ENCODE results near the gene METTL25B. TPM values are rescaled to one million over a fixed set of nuclear protein-coding genes. Genes with fewer than 3 reads are reported as not detected.

METTL25B gene
- total and polyA plus RNA-seq, 2 of the 4 experiments (the other 2 are of a cell fraction), result 2.3 to 10.1 TPM

GRCh38 chr1:156705321-156705917 is 22.9 kb upstream of the METTL25B start, which contains the start of gene CRABP2 (continued):
- TF ChIP-seq MAZ (IDR thresholded peaks at IDR 0.05; ENCODE audit: borderline replicate concordance, low read depth, low read length), result no peak

GRCh38 chr1:156705918-156706656 is 22.2 kb upstream of the METTL25B start:
- Histone ChIP-seq H3K4ac (ENCODE audit: low read depth, low read length) (peak overlapping the region; percentile 81), H4K20me1 (ENCODE audit: insufficient read depth, low read length) (no peaks in the 10 kb centered on the region), H3K56ac (ENCODE audit: extremely low read depth, insufficient read depth, low read length) (no peak overlapping the region), H2AK5ac (ENCODE audit: low read depth, low read length) (peak overlapping the region; percentile 91), H3K79me1 (ENCODE audit: low read depth in 1 of 2, low read length in 2 of 2) (no peaks in the 10 kb centered on the region), H3K9ac (ENCODE audit: low read depth, low read length) (peak overlapping the region; percentile 35), H3K9me1 (ENCODE audit: insufficient read depth, low read length) (peaks cover 3% of the 10 kb centered on the region; the same call in 1 of the 2 replicates), H3K27me3 (ENCODE audit: control insufficient read depth, insufficient read depth, low read length) (peaks cover 5% of the 10 kb centered on the region), H3K9me3 (ENCODE audit: control insufficient read depth, insufficient read depth, low read length) (no peaks in the 10 kb centered on the region), H2BK20ac (ENCODE audit: low read depth, low read length) (peak overlapping the region; percentile 59), H2AK9ac (replicated peaks; ENCODE audit: low read depth, low read length, poor library complexity) (peak overlapping the region; percentile 90), H2BK120ac (ENCODE audit: low read depth, low read length) (peak overlapping the region; percentile 80), H3K14ac (replicated peaks; ENCODE audit: low read depth, low read length) (peak overlapping the region; percentile 47; the same call in 1 of the 2 replicates), H3K27ac (ENCODE audit: insufficient read depth, low read length) (peak overlapping the region; percentile 10; the same call in 1 of the 2 replicates), H2AFZ (replicated peaks; ENCODE audit: low read length, poor library complexity) (peak overlapping the region; percentile 90), H4K8ac (ENCODE audit: low read depth in 2 of 2, low read length in 2 of 2) (peak overlapping the region; percentile 77 to 88), H3K4me1 (ENCODE audit: control insufficient read depth, insufficient read depth, low read length) (peaks cover 48% of the 10 kb centered on the region), H4K5ac (ENCODE audit: low read depth, low read length) (peak overlapping the region; percentile 73), H2BK15ac (ENCODE audit: low read depth, low read length) (peak overlapping the region; percentile 83; the same call in 2 of the 3 replicates), H4K91ac (ENCODE audit: insufficient read depth, low read depth, low read length) (peak overlapping the region; percentile 78; the same call in 1 of the 2 replicates), H3K23ac (ENCODE audit: low read depth, low read length) (no peak overlapping the region), H3K36me3 (ENCODE audit: control insufficient read depth, insufficient read depth, low read length) (no peaks in the 10 kb centered on the region), H3K18ac (ENCODE audit: low read depth, low read length) (peak overlapping the region; percentile 48; the same call in 1 of the 2 replicates), H3K4me3 (ENCODE audit: insufficient read depth, low read depth, low read length) (peak overlapping the region; percentile 15; the same call in 1 of the 2 replicates), H3K4me2 (ENCODE audit: low read depth, low read length) (peak overlapping the region; percentile 81), H2BK5ac (ENCODE audit: low read depth, low read length, poor library complexity, severe bottlenecking) (no peak overlapping the region)
- WGBS, 2 experiments (ENCODE audit: extremely low coverage in 2 of 2, insufficient read length in 1 of 2), result 1% methylated on average over 10 of the region's 45 CpGs; no CpG with 5 or more reads in 1 of the 2 experiments
- dilution Hi-C loops (cut with HindIII; ENCODE audit: low sequenced_read_pairs, unreplicated experiment) (no loop called here), in situ Hi-C loops (cut with MboI; ENCODE audit: low sequenced_read_pairs) (no loop called here), intact Hi-C loops (cut with micrococcal nuclease) (loop anchor here (1.0 kb wide), 1 partner anchor 17 kb away; no protein-coding TSS in a partner anchor)
- POLR2A ChIA-PET (ENCODE audit: unreplicated experiment), result no interaction called here
- BruUV-seq (replicated peaks), result no TSS peak
- no peak for TF ChIP-seq FOS (IDR thresholded peaks at IDR 0.05; ENCODE audit: low read depth, low read length)
- peak; percentile 61 for TF ChIP-seq RAD21 (IDR thresholded peaks at IDR 0.05; ENCODE audit: low read length)
- TF ChIP-seq CTCF (conservative IDR thresholded peaks at IDR 0.05; ENCODE audit: low read depth, low read length), result peak; percentile 69
- TF ChIP-seq SMC3 (IDR thresholded peaks at IDR 0.05; ENCODE audit: low read depth, low read length), result peak; percentile 48
- TF ChIP-seq MAZ (IDR thresholded peaks at IDR 0.05; ENCODE audit: borderline replicate concordance, low read depth, low read length), result peak; percentile 72; the same call in 1 of the 2 replicates
- no peak for TF ChIP-seq CEBPB (IDR thresholded peaks at IDR 0.05; ENCODE audit: low read depth, low read length)
- CTCF ChIA-PET, result interaction anchor here (0.6 to 6.9 kb wide), 4 partner anchors 16 to 45 kb away, joined by 3 to 54 read pairs (median 4); partner anchors contain the start of gene HDGF
- ATAC-seq (ENCODE audit: low read depth), result peak; percentile 24
- DNase-seq, result peak; percentile 34

Measured in IMR-90 (cell line).